ENCODE results near the gene GAPDHS.

DNA sequence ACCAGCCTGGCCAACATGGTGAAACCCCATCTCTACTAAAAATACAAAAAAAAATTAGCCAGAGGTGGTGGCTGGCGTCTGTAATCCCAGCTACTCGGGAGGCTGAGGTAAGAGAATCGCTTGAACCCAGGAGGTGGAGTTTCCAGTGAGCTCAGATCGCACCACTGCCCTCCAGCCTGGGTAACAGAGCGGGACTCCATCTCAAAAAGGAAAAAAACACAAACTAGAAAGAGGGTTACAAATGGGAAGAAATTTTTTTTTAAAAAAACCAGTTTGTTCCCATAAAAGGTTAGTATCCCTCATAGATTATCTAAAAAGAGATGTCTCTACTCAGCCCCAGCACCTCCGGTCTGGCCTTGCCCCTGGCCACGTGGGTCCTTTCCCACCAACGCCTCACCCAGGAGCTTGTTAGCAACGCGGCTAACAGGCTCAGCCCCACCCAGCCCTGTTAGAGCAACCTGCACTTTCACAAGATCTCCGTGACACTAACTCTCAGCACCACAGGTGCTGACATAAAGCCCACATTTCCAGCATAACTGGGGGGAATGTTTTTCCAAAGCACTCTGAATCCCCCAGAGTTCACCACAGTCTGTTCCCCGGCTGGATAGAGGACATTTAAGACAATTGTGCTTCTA is 24.1 kb upstream of the GAPDHS start:
- TF ChIP-seq POLR2AphosphoS5 (IDR thresholded peaks at IDR 0.05; ENCODE audit: low read depth, low read length) (no peak; the same call in 1 of the 2 replicates), POLR2A (IDR thresholded peaks at IDR 0.05; ENCODE audit: low read depth, low read length) (peak; percentile 43; the same call in 1 of the 2 replicates), TAF1 (IDR thresholded peaks at IDR 0.05; ENCODE audit: borderline replicate concordance, low read depth, low read length) (no peak)

All from GM12892 (cell line).